Measurements from ENCODE around the gene IRF2BPL.

Gene IRF2BPL

DNA sequence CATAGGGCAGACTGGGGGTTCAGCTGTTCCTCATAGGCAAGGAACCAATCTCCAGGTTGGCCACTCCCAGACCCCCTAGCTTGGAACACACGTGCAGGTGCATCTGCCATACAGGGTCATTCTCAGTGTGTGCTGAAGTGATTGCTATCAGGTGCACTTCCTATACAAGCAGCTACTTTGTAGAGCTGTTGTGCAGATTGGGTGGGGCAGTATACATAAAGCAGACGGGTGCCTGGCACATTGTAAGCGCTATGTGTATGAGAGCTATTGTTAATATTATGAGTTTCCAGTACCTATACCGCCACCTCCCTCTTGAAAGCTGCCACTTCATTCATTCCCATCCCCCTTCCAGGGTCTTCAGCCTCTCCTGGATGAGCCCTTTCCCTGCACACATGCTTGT lies 17.3 kb downstream of the IRF2BPL start:
- DNase-seq (ENCODE audit: low read depth) = no peak

DNA sequence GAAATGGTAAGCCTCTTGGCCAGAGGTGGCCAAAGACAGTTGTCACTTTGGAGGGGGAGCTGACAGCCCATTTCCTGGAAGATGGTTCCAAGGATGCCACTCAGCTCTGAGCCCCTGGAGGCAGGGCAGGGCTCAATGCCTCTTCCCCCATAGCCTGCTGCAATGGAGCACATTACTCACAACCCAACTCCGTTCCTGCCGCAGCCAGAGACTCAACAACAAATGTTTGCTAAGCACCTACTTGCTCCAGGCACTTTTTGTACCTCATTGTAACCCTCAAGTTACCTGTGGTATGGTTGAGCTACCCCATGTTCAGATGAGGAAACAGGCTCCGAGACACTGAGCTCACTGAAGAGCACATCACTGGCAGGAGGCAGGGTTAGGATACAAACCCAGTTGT lies 19.5 kb downstream of the IRF2BPL start:
- no peak for DNase-seq (ENCODE audit: low read depth)

DNA sequence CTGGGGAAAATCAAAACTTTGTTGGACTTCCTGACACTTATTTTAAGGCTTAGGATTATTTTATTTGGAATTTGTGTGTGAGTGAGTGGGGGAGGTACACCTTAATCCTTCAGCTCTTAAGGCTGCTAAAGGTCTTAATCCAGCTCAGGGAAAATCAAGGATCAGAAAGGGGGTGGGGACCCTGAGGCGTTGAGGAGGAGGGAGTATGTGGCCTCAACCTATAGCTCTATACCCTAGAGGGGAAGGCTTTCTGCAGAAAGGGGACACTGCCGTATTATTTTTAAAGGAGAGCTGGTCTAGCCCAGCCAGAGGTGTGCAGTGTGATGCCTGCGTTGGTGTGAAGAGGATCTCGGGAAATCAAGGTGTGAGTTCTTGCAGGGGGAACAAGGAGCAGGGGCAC lies 20.0 kb downstream of the IRF2BPL start:
- no peak for DNase-seq (ENCODE audit: low read depth)

DNA sequence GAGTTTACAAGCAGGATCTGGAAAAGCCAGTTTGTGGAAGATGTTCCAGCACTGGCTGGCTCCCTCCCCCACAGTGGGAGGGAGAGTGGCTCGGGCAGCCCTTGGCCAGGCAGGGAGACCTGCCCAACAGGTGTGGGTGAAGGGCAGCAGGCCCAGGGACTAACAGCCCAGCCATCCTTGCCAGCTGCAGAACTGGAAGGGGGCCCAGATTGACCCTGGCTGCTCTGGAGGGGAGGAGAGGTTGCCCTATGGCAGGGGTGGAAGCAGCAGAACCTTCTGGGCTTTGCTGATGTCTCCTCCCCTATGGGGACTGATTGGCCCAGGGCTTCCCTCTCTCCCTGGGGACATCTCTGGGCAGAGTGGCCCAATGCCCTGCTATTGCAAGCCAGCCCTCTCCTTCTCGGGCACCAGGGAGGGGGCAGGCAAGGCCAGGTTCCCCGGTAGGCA lies 20.5 kb downstream of the IRF2BPL start:
- no peak for DNase-seq (ENCODE audit: low read depth)

DNA sequence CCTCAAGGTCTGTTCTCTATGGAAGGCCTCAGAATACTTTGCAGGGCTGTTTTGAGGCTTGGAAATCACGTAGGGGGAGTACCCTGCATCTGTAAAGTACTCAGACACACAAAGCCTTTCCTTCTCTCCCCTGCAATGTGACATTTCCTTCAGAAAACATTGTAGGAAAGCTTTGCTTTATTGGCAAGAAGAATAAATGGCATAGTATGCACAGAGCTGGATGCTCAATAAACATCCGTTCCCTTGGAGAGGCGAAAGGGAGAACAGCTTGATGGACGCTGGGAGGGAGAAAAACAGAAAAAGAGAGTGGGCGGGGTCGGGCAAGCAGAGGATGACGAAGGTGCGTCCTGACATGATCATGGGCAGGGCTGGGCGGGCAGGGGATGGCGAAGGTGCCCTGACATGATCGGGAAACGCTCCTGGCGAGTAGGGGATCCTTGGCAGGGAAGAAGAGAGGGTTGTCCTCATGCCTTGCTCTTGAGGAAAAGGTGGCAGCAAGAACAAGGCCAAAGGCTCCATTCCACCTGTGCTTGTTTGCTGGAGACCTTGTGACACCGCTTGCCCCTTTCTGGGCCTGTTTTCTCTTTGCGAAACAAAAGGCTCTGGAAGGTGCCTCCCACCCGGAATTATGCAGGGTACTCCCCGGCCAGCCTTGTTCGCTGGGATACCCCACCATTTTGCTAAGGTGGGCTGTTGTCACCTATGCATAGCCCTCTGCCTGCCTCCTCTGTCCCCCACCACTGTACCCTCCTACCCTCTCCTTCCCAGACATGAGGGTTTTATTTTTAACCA lies 21.1 kb downstream of the IRF2BPL start:
- DNase-seq (ENCODE audit: low read depth) = no peak

DNA sequence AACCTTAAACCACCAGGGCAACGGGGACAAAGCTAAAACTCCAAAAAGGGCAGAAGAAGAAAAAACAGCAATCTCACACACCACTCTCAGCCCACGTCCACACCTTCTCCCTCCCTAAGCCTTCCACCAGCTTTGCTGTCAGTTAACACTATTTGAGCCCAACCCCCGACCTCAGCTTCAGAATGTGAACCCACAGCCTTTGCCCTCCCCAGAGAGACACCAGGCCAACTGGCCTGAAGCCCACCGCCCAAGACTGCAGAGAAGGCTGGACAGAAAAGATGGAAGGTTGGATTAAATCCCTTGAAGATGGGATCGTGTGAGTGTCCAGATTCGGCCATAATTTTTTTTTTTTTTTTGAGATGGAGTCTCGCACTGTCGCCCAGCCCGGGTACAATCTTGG lies 22.4 kb downstream of the IRF2BPL start:
- no peak for DNase-seq (ENCODE audit: low read depth)

DNA sequence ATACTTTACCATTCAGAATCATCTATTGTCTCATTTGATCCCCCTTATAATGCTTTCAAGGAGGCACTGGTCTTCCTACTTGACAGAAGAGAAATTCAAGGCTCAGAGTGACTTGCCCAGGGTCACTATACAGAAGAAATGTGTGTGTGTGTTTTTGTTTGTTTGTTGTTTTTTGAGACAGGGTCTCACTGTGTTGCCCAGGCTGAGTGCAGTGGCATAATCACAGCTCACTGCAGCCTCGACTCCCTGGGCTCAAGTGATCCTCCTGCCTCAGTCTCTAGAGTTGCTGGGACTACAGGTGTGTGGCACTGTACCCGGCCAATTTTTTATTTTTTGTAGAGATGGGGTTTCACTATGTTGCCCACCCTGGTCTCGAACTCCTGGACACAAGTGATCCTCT lies 22.9 kb downstream of the IRF2BPL start:
- DNase-seq (ENCODE audit: low read depth) = no peak

DNA sequence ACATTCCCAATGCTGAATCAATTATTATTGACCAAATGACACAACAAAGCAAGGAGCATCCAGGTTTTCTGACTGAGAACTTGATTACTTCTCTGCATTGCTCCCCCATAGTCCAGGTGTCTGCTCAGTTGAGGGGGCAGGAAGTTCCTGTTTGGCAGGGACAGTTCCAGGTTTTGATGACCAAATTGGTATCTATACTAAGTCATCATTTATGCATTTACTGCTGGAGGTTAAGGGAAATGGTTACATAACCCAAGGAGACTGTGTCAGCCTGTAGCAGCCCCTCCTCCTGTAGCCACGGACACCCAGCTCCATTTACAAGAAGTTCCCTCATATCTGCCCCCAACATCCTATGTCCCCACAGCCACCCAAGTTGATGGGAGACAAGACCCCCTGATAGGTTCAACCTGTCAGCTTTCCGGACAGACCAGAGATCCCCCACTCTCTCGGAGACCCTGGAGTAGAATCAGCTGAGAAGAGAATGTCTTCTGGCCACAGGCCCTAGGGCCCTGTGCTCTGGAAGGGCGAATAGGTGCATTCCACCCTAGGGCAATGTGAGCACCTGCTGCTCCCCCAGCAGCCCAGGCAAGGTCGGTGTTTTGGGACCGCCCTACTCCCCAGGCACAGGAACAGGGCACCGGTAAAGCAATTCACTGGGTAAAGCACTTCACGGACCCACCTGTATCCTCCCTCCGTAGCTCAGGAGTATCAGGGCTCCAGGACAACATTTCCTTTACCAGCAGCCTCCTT lies 23.6 kb downstream of the IRF2BPL start:
- DNase-seq (ENCODE audit: low read depth) = no peak

DNA sequence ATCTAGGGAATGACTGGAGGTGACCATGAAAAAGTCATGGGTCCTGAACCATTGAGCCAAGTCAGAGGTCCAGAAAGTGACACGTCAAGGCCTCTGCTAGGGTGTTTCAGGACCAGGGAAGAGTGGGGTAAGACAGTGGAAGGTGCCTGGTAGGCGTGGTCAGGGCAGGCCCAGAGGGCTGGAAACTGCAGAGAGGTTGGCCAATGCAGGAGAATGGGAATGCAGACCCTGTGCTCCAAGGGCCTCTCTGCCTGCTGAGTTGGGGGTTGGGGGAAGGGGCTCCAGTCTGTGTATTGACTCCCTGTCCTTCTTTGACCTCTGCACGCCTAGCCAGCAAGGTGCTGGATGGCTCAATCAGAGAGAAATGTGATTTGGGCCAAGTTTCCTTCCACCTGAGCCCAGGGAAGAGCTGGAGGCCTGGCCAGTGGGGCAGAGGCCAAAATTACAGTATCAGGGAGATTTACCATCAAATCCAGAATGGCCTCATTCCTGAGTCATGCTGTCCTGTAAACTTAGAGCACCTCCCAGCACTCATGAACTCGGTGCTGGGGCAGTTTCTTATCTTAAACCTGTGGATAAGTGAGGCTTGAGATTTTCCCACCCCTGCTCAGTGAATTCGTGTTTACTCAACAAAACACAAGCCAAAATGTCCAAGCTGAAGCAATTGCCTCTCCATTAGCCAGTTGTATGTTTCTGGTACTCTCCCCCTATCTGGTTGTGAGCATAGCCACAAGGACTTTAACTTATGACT lies 24.4 kb downstream of the IRF2BPL start:
- DNase-seq (ENCODE audit: low read depth) = no peak

DNA sequence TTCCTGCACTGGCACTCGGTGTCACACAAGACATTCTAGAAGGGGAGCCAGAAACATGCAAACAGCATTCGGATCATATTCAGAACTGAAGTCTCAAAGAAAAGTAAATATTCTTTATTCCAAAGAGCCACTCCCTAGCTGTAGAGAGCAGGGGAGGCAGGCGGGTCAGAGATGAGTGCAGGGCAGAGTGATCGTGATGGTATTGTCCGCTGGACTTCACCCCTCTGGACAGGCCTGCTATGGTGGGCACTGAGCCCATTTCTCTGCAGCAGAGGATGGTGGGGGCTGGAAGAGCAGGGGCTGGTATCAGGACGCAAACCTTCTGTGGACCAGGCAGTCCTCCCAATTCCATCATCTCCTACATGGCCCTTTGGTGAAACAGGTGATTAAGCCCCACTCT lies 25.6 kb downstream of the IRF2BPL start:
- no peak for DNase-seq (ENCODE audit: low read depth)

DNA sequence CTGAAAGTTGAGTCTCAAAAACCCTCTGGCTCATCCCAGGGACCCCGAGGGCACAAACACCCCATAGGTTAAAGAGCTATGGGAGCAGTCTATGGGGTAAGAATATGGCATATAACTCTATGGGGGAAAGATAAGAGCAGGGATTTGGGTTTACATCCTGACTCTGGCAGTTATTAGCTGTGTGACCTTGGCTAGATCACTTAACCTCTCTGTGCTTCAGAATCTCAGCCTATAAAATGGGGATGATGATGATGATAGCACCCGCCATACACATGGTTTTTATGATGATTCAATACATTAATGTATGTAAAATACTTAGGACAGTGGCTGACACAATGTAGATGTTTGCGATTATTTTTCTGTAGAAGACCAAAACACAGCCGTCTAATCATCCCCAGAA lies 26.2 kb downstream of the IRF2BPL start:
- DNase-seq (ENCODE audit: low read depth) = no peak

DNA sequence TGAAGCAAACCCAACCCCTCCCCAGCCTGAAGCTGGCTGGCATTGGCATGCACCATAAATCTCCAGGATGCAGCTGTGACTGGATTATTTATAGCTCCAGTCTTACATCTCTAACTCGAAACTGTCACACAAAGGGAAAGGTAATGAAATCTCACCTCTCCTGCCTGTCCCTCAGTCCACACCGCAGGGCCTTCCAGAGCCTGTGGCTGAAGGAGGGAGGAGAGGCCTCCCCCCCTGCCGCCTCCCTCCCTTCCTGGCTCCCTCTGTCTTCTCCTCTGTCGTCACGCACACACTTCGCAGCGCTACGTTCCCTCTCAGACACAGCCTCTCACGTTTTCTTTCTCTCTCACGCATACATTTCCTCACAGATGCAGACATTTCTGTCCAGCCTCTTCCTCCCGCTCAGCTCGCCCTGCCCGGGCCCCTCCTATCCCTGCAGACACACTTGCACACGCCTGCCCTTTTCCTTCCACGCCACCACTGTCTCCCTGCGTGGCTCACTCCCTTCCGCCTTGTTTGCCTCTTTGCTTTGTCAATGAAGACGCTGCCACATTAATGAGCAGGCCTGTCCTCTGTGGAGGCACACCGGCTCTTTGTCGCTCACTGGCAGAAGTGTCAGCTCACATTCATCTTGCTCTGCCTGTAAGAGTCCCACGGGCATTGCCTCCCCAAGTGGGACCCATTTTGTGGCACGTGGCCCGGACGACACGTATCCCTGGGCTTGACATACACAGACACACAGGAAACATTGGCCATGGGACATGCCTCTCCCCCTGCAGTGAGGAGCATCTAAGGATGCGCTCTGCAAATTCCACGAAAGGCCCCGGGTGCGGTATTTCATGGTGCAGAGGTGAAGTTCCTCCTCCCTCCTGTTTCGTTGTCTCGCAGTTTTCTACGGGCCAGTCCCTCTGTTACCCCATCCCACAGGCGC lies 27.9 kb downstream of the IRF2BPL start:
- no peak for DNase-seq (ENCODE audit: low read depth)

DNA sequence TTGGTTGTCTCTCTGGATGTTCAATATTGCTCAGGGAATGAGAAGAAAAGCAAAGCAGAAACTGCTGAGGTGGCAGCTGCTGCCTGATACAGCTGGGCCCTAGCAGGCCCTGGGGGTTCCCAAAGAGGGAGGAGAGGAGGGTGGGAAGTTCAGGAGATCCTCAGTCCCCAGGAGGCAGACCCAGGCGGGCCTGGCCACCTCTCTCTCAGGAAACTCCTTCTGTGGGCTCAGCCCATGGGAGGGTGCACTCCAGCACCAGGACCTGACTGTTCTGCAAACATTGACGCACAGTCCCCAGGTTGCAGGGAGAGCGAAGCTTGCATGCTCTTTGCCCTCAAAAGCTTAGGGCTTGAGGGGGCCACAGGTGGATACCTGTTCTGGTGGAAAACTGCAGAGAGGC lies 29.6 kb downstream of the IRF2BPL start:
- DNase-seq (ENCODE audit: low read depth) = no peak

DNA sequence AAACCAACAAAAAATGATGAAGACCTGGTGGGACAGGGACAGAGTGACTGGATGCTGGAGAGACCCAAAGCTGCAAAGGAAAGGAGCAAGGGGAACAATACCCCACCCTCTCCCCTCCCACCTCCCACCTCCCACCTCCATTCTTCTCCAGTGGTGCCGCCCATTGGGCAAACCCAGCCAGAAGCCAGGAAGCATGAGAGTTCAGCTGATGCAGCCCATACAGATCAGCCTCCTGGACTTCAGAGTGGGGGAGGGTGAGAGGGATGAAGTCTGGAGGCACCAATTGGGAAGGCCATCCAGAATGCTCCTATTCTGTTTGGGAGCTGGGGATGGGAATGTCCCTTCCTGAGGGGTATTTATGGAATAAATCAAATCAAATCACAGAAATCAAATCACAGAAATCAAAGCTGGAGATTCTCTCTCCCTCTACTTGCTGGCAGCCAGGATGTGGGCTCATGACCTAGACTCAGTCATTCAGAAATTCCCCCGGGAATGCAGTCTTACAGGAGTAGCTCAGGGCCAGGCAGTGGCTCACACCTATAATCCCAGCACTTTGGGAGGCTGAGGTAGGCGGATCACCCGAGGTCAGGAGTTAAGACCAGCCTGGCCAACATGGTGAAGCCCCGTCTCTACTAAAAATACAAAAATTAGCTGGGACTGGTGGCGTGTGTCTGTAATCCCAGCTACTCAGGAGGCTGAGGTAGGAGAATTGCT lies 31.1 kb downstream of the IRF2BPL start:
- no peak for DNase-seq (ENCODE audit: low read depth)

DNA sequence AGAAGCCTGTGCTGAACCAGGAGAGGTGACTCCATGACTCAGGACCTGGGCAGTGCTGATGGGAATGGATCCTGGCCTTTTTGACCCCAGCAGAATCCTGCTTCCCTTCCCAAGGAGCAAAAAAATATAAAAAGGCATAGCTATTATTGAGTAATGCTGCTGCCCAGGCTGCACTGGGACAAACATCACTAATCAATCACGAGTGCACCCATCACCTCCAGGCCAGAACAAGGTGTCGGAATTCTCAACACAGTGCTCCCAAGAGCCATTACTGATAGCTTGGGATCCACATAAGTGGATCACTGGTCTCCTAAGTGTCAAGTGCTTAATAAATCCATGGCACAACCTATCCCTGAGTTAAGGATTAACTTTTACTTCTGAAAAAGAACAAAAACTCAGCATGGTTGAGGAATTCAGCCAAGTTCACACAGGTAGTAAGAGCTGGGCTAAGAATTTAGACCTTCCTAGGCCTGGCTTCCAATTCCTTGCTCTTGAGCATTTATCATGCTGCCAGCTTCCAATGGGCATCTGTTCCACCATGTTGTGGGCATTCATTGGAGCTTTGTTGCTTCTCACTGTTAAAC lies 31.9 kb downstream of the IRF2BPL start:
- DNase-seq (ENCODE audit: low read depth) = no peak

DNA sequence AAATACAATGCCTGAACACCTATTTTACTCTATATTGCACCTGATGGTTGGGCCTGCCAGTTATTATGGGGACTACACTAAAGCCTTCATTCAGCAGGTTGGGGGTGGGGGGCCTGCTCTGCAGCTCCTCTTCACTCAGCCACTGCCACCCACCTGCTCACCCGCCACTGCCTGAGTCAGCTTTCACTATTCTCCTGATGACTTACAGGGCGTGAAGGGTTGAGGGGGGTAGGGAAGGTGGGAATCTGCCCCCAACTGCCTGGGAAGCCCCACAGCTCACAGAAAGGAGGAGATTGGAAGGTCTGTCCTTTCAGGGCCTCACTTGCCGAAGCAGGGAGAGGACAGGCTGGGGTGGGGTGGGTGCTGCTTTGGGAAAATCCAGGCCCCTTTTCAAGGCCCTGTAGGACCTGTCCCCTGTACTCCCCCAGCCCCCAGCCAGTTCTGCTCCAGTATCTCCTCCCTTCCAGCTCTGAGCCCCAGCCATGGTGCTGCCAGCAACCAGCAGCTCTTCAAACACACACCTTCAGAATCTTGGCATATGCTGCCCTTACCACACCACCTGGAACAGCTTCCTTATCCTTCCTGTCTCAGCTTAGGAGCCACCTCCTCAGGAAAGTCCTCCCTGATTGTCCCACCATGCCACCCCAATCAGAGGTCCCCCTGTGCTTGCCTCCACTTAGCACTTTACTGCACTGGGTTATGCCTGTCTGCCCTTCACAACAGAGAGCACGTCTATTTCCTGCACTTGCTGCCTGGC lies 33.1 kb downstream of the IRF2BPL start:
- no peak for DNase-seq (ENCODE audit: low read depth)

DNA sequence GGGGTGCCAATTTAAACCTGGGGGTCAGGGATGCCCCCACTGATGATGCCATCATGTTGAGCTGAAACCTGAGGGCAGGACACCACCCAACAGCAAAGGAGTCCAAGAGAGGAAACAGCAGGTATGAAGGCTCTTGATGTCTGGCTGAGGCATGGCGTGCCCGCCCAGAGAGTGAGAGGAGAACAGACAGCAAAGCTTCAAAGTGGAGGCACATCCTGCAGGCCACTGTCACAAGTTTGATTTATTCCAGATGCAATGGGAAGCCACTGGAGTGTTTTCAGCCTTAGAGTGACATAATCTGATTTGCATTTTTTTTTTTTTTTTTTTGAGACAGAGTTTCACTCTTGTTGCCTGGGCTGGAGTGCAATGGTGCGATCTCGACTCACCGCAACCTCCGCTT lies 34.8 kb downstream of the IRF2BPL start:
- no peak for DNase-seq (ENCODE audit: low read depth)

DNA sequence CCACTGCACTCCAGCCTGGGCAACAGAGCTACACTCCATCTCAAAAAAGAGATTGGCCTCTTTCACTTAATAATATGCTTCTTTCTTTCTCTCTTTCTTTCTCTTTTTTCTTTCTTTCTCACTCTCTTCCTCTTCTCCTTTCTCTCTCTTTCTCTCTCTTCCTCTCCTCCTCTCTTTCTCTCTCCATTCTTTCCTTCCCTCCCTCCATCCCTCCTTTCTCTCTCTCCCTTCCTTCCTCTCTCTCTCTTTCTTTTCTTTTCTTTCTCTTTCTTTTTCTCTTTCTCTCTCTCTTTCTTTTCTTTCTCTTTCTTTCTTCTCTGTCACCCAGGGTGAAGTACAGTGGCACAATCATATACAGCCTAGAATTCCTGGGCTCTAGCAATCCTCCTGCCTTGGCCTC lies 38.4 kb downstream of the IRF2BPL start:
- DNase-seq (ENCODE audit: low read depth) = no peak

DNA sequence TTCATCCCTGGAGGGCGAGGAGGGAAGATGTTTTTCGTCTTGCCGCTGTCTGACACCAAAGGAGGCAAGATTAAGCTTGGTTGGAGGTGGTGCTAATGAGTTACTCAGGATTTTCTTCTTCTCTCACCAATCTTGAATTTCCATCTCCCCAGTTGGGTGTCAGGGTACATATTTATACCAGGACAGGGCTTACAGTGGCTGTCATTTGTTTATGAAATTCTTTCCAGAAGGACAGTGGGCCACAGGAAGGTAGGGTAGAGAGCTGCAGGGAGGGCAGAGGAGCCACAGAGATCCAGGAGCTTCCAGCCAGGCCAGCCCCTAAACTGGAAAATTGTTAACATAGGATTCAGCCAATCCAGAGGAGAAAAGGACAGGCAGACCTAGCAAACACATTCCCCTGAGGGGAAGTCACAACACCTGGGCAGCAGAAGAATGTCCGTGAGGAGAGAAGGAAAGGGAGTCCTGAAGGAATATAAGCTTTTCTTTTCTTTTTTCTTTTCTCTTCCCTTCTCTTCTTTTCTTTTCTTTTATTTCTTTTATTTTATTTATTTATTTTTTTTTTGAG lies 40.5 kb downstream of the IRF2BPL start:
- DNase-seq (ENCODE audit: low read depth) = no peak

DNA sequence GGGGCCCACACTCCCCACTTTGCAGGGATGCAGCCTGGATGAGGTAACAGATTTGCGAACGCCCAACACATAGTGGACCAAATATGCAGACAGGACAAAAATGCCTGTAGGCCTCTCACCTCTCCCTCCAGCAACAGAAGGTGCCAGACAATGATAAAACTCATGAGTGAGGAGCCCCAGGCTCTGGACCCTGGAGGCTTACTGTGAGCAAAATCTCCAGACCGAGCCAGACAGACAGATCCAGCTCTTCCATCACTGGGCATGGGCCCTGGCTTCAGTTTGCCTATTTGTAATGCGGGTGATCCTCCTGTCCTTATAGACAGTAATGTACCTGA lies 42.3 kb downstream of the IRF2BPL start:
- no peak for DNase-seq (ENCODE audit: low read depth)

All from activated T-helper 9 cell treated with anti-CD3 and anti-CD28 coated beads, Interleukin-2, amount 50 U/mL, for 16 hours (primary cell).